SK-N-DZ (cell line): ENCODE data around the gene CLIC1.

ENCODE experiments used
- DNase-seq: peaks from one replicate; pipeline ENCODE4 v3.0.0-alpha.2; 2015; ENCODE audit warnings: low spot score
- small RNA-seq, 2 experiments: library from RNA; depleted of rRNA; stranded (forward); fragments of <200 nt; gene quantifications; one replicate each; pipeline ENCODE3, GENCODE V24; 2014

The CLIC1 gene

DNA sequence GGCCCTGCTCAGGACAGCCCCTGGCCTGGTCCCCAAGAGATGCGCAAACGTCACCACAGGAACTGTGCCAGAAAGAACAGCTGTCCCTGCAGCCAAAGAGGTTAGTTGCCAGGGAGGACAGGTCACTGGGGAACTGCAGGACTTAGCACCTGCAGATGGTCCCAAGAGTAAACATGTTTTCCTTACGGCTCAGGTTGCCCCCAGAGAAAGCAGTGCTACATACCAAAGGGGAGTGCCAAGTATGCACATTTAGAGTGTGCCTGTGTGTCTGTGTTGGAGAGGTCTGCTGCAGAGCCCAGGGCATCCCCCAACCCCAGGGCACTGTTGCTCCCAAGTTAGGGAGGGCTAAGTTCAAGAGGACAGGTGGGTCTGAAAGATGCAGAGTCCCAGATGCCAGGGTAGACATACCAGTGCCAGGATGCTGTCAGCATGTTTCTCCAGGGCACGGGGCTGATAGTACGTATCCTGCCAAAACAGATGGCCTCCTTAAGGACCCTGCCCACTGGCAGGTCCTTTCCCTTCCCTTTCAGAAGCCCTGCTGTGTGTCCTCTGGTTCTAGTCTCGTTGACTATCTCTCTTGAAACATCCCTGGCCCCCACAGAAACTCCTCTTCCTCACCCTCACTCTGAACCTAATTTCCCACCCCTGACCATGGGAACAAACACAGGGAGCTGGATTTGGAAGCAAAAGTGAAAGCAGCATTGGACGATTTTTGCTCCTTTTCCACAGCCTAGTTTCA is 34.5 kb downstream of the CLIC1 start:
- DNase-seq, result no peak

DNA sequence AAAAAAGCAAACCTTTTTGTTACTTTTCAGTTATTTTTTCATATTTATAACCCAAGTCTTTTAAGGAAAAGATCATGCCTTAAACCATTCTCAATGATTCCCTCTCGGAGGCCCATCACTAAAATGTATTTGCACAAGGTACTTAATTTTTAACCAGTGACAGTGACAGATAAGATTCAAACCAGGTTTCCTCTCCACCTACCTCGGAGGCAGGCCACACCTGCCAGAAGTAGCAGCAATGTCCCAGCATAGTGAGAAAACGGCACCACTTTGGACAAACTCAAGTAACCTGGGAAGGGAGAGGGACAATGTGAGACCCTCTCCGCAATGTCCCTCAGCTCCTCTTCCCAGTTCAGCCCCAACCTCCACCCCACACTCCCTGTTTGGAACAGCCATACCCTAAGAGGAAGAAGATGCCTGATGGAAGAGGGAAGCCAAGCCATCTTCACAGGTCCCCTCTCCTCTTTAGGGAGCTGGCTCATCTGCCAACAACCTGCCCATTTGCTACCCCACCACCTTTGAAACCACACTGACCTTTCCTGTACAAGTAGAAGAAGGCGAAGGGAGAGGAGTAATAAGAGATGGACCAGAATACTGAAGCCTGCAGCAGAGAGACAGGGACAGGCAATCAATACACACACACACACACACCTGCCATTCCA is 35.5 kb downstream of the CLIC1 start:
- no peak for DNase-seq

DNA sequence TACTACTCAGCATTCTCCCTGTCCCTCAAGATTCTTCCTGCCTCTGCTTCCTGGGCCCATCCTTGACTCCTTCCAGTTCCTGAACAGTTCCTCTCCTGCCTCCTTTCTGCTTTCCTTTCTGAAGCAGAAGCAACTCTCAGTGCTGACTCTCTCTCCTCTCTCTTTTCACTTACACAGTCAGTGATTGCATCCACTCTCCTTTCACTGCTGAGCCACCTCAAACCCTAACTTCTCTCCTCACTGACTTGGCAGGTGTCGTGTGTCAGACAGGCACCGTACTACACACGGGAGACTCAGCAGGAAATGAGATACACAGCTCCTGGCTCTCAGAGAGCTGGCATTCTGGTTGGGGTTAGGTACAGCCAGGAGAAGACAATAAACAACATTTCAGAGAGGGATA is 38.8 kb downstream of the CLIC1 start:
- no peak for DNase-seq

DNA sequence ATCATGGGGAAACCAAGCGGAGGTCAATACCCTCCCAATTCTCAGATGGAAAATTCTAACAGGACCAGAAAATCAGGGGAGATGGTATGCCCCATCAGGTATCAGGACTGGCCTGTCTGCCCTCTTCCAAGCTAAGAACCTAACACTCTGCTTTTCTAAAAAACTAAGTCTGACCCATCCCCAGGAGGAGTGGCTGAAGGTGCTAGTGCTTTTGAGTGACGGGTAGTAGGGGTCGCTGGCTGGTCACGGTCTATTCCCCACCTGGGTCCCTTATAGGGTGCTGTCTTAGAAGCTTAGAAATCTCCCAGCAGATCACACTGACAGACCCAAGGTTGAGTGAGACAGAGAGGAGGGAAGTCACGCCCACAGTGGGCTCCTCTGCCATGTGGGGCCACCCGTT is 42.8 kb downstream of the CLIC1 start:
- DNase-seq, result no peak

- DNase-seq, result no peak
Measured at GRCh38 chr6:31692886-31693285, 43.4 kb downstream of the CLIC1 start.

- no peak for DNase-seq
Measured at GRCh38 chr6:31692353-31692752, 44.0 kb downstream of the CLIC1 start.

DNA sequence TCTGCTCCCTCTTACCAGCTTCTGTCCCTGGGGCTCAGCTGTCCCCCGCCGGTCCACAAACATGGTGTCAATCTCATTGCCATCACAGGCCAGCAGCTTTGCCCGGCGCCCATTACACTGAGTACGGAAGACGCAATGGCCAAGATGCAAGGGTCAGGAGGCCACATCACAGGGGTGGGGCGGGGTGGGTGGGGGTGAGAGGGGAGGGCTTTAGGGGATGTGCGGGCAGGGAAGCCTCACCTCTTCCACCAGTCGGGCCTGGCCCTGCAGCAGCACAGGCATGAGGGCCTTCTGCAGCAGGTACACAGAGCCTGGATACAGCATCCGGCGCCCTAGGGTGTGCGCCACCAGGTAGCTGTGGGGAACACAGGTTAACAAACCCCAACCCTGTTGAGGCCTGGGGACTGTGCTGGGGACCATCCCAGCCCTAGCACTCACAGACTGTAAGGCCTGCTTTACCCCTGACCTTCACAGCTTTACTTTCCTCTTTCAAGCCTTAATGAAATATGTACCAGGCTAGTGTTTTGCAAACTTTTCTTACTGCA is 44.7 kb downstream of the CLIC1 start:
- no peak for DNase-seq

GRCh38 chr6:31691078-31691463 is 45.3 kb downstream of the CLIC1 start:
- no peak for DNase-seq

GRCh38 chr6:31690231-31691077 is 45.9 kb downstream of the CLIC1 start:
- DNase-seq, result no peak

GRCh38 chr6:31689249-31690110 is 46.9 kb downstream of the CLIC1 start:
- no peak for DNase-seq

GRCh38 chr6:31687860-31688693 is 48.3 kb downstream of the CLIC1 start:
- DNase-seq, result no peak

GRCh38 chr6:31687321-31687720 is 49.0 kb downstream of the CLIC1 start:
- DNase-seq, result no peak

DNA sequence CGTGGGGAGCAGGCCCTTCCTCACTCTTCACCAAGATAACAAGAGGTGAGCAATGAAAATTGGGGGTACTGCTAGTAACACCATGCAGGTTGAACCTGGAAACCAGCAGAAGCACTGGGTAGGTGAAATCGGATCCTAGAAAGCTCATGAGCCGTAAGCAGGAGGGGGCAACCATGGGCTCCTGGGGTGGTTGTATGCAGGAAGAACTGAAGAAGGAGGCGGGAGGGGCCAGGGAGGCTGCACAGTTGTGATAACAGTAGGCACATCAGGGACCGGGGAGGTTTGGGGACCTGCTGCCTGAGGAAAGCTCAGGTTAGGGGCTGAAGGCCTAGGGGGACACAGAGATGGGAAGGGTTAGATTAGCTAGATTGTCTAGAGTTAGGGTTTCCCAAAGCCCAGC is 49.8 kb downstream of the CLIC1 start:
- DNase-seq, result no peak

GRCh38 chr6:31683591-31683990 is 52.7 kb downstream of the CLIC1 start:
- DNase-seq, result no peak

DNA sequence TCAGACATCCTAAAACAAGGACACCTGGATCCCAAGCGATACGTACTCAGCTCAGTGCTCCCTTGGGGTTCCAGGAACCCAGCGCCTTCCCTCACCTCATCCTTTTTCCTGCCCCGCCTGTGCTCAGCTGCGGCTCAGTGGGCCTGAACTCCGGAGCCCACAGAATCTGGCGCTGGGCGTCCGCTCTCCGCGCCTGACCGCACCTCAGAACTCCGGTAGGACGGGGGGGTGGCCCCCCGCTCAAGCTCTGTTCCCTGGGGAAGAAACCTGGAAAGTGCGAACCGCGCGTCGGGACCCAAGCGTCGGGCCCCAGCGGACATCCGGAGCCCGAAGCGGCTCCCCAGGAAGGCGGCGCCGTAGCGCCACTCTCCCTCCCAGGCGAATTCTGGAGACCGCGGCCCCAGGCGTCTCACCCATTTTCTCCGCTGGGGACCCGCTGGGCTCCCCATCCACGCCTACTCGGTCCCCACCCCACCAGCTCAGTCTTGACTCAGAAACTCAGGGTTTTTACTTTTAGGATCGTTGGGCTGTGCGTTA is 55.1 kb downstream of the CLIC1 start:
- no peak for DNase-seq

Small RNAs within 50 kb of the gene (small RNA-seq; reads per million reads assigned to genes)
- gene LY6G6D (0 reads per million in 2 experiments), gene MIR4646 (0 to 0.04 reads per million in 2 experiments), gene MSH5-SAPCD1 (0 reads per million in 2 experiments), gene RF00019 (0 reads per million in 2 experiments), gene RNU6-850P (0 reads per million in 2 experiments), gene SAPCD1 (0 reads per million in 2 experiments)
